Stimulated activated CD8-positive, alpha-beta memory T cell treated with anti-CD3 and anti-CD28 coated beads, Interleukin-15, amount 100 ng/mL, for 1 hour (primary cell): ENCODE results near the gene DQX1.
"Not testable (repeated sequence)": the region's sequence is repeated elsewhere in the genome, so short reads cannot be mapped to it uniquely, and the experiment has no call there.

Experiments
- DNase-seq: peaks from one replicate; pipeline ENCODE4 v3.0.0-alpha.2; 2020; ENCODE audit warnings: low read depth

The DQX1 gene

GRCh38 chr2:74496997-74497776, 28.8 kb downstream of the DQX1 start:
- no peak for DNase-seq

- DNase-seq: no peak
Measured at GRCh38 chr2:74495440-74495839, 30.6 kb downstream of the DQX1 start.

- DNase-seq: no peak
Measured at GRCh38 chr2:74493546-74493945, 32.5 kb downstream of the DQX1 start.

- DNase-seq: no peak
Measured at GRCh38 chr2:74491648-74492544, 34.1 kb downstream of the DQX1 start.

- DNase-seq: no peak
Measured at GRCh38 chr2:74489906-74490305, 36.1 kb downstream of the DQX1 start.

GRCh38 chr2:74488643-74489481, 37.2 kb downstream of the DQX1 start:
- DNase-seq: no peak

GRCh38 chr2:74486141-74486540, 39.9 kb downstream of the DQX1 start:
- DNase-seq: no peak

- not testable (repeated sequence) for DNase-seq
Measured at GRCh38 chr2:74483675-74484164, 42.3 kb downstream of the DQX1 start.

GRCh38 chr2:74482801-74483674, 43.0 kb downstream of the DQX1 start, which contains the start of the genes CCDC142 and TTC31:
Gene CCDC142, minus strand, starts transcription at chr2:74482998. Its CDS starts 161 bp downstream, at chr2:74482837.
Gene TTC31, plus strand, starts transcription at chr2:74483081. Its CDS starts 15 bp downstream, at chr2:74483096.
- peak; percentile 82 for DNase-seq

- DNase-seq: no peak
Measured at GRCh38 chr2:74481961-74482800, 43.9 kb downstream of the DQX1 start.

- no peak for DNase-seq
Measured at GRCh38 chr2:74481431-74481830, 44.6 kb downstream of the DQX1 start.

- no peak for DNase-seq
Measured at GRCh38 chr2:74474899-74475298, 51.1 kb downstream of the DQX1 start.

- DNase-seq: no peak
Measured at GRCh38 chr2:74474481-74474880, 51.5 kb downstream of the DQX1 start.

- DNase-seq: no peak
Measured at GRCh38 chr2:74472945-74473258, 53.1 kb downstream of the DQX1 start.

GRCh38 chr2:74472086-74472944, 53.7 kb downstream of the DQX1 start, which contains the start of gene MRPL53:
Gene MRPL53, minus strand, starts transcription at chr2:74472680. Its CDS starts 20 bp downstream, at chr2:74472660.
- DNase-seq: peak; percentile 94

GRCh38 chr2:74471332-74472065, 54.5 kb downstream of the DQX1 start:
- DNase-seq: no peak

- not testable (repeated sequence) for DNase-seq
Measured at GRCh38 chr2:74470742-74471141, 55.3 kb downstream of the DQX1 start.
